ENCODE measurements around the gene KPNA6. TPM values are rescaled to one million over a fixed set of nuclear protein-coding genes. Genes with fewer than 3 reads are reported as not detected.
A peak's percentile ranks its signal among the peaks of the same experiment; 100 is the strongest.

KPNA6 gene
- total RNA-seq, 1 experiment from 2014 or later, result 104 TPM

- TF ChIP-seq ZNF671 (CRISPR knock-in tag; IDR thresholded peaks at IDR 0.05) (no peak), ZNF423 (CRISPR knock-in tag; IDR thresholded peaks at IDR 0.05) (no peak), E2F4 (CRISPR knock-in tag; IDR thresholded peaks at IDR 0.05; ENCODE audit: borderline replicate concordance, low read depth) (no peak), NFYB (CRISPR knock-in tag; conservative IDR thresholded peaks at IDR 0.05; ENCODE audit: low read depth) (no peak), ATF1 (CRISPR knock-in tag; IDR thresholded peaks at IDR 0.05) (no peak), ATF3 (CRISPR knock-in tag; conservative IDR thresholded peaks at IDR 0.05) (no peak), NFATC4 (CRISPR knock-in tag; IDR thresholded peaks at IDR 0.05) (no peak), HMGXB4 (CRISPR knock-in tag; IDR thresholded peaks at IDR 0.05) (no peak), AFF4 (CRISPR knock-in tag; IDR thresholded peaks at IDR 0.05; ENCODE audit: borderline replicate concordance) (no peak)
These were observed 101.1 kb downstream of the KPNA6 start, which contains the start of gene DCDC2B (continued) for GRCh38 chr1:32208891-32209328.

- Mint-ChIP-seq H3K4me1 (peaks cover 2% of the 10 kb centered on the region; the same call in 1 of the 2 replicates), H3K27me3 (ENCODE audit: low read depth) (peaks cover 4% of the 10 kb centered on the region; the same call in 1 of the 2 replicates), H3K27ac (no peak overlapping the region), H3K36me3 (no peaks in the 10 kb centered on the region; the same call in 1 of the 2 replicates), H3K4me3 (no peak overlapping the region), H3K9me3 (no peaks in the 10 kb centered on the region)
- DNase-seq (ENCODE audit: low spot score), result peak; percentile 78
- POLR2A ChIA-PET, result interaction anchor here (0.6 to 1.3 kb wide), 8 partner anchors 10 to 179 kb away, joined by 3 to 8 read pairs (median 6); partner anchors contain the start of genes BSDC1, CCDC28B, IQCC and MARCKSL1
- no peak for TF ChIP-seq ESRRA (CRISPR knock-in tag; IDR thresholded peaks at IDR 0.05; ENCODE audit: borderline replicate concordance)
- no peak for TF ChIP-seq NFE2L1 (CRISPR knock-in tag; IDR thresholded peaks at IDR 0.05)
- peak; percentile 62; the same call in 1 of the 2 replicates for TF ChIP-seq CTCF (IDR thresholded peaks at IDR 0.05)
- no peak for TF ChIP-seq ATF3 (CRISPR knock-in tag; conservative IDR thresholded peaks at IDR 0.05)
- no peak for TF ChIP-seq MYBL2 (CRISPR knock-in tag; IDR thresholded peaks at IDR 0.05)
- TF ChIP-seq TEAD1 (CRISPR knock-in tag; IDR thresholded peaks at IDR 0.05), result no peak
- CTCF ChIA-PET, result interaction anchor here (0.5 to 2.8 kb wide), 41 partner anchors 10 to 455 kb away, joined by 3 to 69 read pairs (median 5); partner anchors contain the start of genes BSDC1, CCDC28B, FAM167B and FAM229A
- ATAC-seq, result peak; percentile 97
These were observed 108.0 kb downstream of the KPNA6 start for GRCh38 chr1:32215629-32216480.

Measured in WTC11 (cell line).